DMS153 treated with DMSO at 0.1 percent for 48 hours (cell line): Measurements from ENCODE around the gene UBAP2L.
"Not testable (repeated sequence)": the region's sequence is repeated elsewhere in the genome, so short reads cannot be mapped to it uniquely, and the experiment has no call there.

Experiments
- DNase-seq: peaks from one replicate; lab custom pipeline; 2025; ENCODE audit not compliant: unreplicated experiment; lab: John Stamatoyannopoulos, UW

The UBAP2L gene

DNA sequence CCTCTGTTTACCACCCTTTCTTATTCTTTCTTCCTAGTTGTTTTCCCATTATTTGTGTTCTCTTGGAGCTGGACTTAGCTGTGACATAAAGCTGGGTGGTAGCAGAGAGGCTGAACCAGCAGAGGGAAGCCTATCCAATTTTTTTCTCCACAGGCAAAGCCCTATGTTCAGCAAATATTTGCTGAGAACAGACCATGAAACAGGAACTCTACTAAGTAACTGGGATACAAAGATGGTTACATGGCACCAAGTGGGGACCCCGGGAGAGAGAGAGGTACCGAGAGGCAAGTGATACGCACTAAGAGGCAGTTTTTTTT is 21.2 kb upstream of the UBAP2L start:
- no peak for DNase-seq

DNA sequence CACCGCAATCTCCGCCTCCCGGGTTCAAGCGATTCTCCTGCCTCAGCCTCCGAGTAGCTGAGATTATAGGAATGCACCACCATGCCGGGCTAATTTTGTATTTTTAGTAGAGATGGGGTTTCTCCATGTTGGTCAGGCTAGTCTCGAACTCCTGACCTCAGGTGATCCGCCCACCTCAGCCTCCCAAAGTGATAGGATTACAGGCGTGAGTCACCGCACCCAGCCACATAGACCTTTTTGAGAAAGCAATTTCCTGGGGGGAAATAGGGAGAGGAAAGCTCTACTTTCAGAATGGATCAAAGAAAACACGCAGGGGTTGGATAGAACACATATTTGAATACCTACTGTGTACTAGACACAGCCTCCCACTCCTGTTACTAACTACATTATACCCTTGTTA is 15.0 kb upstream of the UBAP2L start:
- not testable (repeated sequence) for DNase-seq

GRCh38 chr1:154206196-154206595 is 14.6 kb upstream of the UBAP2L start, which contains the start of gene CFAP141:
TSS of gene CFAP141 (minus strand) at chr1:154206333. CDS start at chr1:154206307, 26 bp downstream.
- DNase-seq, result peak; percentile 16

DNA sequence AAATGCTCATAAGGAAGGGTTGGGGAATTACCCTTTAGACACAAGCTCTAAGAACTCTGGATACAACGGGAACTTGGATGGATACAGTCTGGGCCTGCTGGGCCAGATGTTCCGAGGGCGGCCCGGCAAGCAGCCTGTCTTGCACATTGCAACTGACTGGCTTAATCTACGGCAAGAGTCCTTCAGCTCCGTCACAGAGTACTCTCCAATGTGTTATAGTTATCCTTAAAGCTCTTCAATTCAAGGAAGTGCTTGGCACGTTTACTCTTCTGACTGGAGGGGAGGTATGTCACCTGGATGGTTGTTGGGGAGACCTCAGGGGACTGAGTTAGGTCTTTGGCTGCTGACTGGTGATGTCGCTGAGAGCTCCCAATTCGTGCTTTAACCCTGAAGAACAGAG is 13.5 kb upstream of the UBAP2L start:
- no peak for DNase-seq

DNA sequence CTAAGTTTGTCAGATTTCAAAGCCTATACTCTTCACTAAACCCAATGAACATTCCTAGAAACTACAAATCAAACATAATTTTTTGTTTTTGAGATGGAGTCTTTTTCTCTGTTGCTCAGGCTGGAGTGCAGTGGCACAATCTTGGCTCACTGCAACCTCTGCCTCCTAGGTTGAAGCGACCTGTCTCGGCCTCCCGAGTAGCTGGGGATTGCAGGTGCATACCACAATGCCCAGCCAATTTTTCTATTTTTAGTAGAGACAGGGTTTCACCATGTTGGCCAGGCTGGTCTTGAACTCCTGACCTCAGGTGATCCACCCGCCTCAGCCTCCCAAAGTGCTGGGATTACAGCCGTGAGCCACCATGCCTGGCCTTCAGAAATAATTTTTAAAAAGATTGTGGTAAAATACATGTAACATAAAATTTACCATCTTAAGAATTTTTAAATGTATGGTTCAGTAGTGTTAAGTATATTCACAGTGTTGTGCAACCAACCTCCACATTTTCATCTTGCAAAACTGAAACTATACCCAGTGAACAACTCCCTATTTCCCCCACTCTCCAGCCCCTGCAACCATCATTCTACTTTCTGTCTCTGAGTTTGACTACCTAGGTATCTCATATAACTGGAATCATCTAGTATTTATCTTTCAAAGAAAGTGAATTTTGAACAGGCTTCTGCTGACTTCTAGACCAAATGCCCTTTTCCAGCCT is 11.9 kb upstream of the UBAP2L start:
- DNase-seq, result no peak

GRCh38 chr1:154212083-154212482 is 8.7 kb upstream of the UBAP2L start:
- DNase-seq, result no peak

DNA sequence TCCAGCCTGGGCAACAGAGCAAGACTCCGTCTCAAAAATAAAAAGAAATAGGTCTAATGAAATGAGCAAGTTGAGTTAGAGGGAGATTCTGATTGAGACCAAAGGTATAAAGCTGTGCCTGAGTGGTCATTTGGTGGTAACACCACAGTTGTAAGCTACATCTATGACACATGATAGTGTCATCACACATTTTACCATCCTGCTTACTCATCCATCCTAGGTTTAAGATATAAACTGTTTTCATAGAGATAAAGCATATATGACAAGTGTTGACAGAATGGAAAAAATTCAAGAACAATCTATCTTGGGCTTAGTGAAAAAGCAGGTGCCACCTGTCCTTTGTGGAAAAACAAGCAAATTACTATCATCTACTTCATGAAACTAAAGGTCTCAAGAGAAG is 7.5 kb upstream of the UBAP2L start:
- DNase-seq, result no peak

DNA sequence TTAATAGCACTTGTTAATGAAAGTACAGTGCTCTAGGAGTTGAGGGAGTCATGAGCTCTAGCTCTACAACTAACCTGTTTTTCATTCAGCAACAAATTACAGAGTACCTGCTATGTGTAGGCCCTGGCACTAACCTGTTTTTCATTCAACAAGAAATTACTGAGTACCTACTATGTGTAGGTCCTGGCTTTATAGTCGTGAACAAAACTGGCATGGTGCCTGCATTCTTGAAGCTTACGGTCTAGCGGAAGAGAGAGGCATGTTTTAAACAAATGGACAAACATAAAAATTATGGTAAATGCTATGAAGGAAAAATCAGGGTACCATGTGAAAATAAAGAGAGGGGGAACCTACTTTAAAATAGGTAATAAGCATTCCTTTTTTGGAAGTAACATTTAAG is 2.2 kb upstream of the UBAP2L start:
- no peak for DNase-seq

DNA sequence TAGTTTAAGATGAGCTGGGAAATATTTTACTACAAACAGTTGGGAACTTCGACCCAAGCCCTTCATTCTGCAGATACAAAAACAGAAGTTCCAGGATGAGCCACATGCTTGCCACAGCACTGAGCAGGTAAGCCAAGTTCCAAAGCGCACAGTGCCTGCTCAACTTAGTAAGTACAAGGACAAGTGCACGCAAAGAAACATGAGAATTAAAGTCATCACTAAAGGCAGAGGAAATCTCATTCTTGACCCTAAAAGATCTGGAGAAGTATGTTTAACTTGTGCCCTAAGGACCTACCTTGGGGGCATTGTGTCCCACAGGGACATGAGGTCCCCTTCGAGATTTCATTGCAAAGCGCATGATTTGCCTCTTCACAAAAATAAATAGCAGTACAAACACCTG is 1.2 kb upstream of the UBAP2L start:
- DNase-seq, result no peak

DNA sequence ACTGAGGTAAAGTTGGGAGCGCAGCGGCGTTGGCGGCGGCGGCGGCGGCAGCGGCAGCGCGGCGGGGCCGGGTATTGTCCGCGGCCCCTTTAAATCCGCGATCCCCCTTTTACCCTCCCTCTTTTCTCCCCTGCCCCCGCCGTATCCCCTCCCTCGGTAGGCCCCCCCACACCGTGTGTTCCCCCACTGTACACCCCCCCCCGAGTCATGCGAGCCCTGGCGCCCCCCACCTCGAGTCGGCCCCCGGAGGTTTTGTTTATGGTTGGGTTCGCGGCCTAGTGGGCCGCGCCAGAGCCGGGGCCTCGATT is 169 bp downstream of the UBAP2L start:
- no peak for DNase-seq

DNA sequence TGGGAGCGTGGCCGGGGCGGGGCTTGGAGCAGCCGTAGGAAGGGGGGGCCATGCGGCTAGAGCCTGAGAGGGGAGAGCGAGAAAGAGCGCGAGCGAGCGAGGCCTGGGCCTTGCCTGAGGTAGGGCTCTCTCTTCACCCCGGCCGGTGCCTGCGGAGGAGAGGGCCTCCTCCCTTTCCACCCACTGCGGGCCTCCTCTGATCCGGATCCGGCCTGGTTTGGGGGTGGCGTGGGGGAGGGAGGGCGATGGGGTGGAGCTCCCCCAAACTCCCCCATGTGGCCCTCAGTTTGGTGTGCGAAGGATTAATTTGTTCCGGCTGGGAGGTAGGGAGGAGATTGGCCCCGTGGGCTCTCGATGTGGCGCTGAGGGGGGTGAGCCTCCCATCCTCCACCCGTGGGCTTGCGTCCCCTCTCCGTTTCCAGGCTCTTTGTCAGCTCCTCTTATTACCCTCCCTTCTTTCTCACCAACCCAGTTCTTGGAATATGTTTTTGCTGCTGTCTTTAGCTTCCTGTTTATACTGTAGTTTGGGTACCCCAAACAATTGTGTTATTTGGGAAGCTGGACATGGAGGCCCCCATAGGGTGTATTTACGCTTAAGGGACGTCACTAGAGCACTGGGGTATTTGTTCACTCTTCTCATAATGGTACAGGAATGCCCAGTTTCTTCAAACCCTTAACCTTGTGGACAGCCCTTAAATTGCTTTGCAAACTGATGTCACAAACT is 685 bp downstream of the UBAP2L start:
- DNase-seq, result peak; percentile 31

DNA sequence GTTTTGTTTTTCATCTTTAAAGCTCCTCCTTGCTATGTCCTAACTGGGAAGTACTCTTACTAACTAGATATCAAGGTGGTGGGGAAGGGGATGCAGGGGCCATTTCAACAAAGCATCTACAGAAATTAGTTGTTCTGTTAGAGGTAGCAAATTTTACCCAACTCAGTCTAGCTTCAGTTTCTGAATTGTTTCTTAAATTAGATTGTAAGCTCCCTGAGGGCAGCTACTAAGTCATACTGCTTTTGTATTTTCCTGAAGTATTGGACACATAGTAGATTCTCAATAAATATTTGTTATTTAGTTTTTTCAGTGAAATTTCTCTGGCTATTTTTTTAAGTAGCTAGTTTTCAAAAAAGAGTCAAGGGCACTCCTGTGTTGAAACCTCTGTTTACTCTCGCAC is 1.8 kb downstream of the UBAP2L start:
- DNase-seq, result no peak

GRCh38 chr1:154222918-154223317 is 2.2 kb downstream of the UBAP2L start:
- DNase-seq, result no peak

DNA sequence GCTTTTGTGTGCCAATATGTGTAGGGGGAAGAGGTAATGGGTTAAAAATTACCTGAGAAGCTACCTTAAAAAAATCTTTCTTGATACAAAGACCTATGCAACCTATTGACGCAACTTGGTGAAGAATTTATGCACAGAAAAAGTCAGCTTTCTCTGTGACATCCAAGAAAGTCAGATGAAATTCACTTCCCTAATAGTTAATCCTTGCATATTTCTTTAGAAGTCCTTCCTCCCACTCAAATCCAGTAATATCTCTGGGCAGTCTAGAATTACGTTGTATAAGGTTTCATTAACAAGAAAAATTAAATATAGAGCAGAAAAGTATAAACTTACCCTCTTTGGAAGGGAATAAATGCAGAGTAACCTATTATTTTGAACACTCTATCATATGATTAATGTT is 2.9 kb downstream of the UBAP2L start:
- DNase-seq, result no peak

DNA sequence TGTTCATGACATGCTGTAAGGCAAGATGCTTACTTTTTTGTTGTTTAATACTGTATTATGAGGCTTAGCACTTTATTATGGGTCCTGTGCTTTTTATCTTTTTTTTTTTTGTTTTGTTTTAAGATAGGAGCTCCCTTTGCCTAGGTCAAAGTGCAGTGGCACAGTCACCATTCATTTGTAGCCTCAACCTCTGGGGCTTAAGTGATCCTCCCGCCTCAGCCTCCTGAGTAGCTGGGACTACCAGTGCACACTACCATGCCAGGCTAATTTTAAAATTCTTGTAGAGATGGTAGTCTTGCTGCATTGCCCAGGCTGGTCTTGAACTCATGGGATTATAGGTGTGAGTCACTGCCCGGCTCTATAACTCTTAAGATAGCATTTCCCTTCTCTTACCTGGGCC is 4.6 kb downstream of the UBAP2L start:
- DNase-seq, result no peak

DNA sequence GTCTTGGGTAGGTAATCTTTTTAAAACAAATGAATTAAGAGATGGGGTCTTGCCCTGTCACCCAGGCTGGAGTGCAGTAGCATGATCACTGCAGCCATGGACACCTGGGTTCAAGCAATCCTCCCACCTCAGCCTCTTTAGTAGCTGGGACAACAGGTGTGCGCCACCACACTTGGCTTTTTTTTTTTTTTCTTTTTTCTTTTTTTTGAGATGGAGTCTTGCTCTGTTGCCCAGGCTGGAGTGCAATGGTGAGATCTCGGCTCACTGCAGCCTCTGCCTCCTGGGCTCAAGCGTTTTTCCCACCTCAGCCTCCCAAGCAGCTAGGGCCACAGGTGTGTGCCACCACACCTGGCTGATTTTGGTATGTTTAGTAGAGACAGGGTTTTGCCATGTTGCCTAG is 10.4 kb downstream of the UBAP2L start:
- not testable (repeated sequence) for DNase-seq

DNA sequence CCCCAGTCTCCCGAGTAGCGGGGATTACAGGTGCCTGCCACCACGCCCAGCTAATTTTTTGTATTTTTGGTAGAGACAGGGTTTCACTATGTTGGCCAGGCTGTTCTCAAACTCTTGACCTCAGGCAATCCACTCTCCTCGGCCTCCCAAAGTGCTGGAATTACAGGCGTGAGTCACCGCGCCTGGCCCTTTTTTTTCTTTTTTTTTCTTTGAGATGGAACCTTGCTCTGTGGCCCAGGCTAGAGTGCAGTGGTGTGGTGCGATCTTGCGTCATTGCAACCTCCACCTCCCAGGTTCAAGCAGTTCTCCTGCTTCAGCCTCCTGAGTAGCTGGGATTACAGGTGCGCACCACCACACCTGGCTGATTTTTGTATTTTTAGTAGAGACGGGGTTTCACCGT is 12.4 kb downstream of the UBAP2L start:
- not testable (repeated sequence) for DNase-seq

DNA sequence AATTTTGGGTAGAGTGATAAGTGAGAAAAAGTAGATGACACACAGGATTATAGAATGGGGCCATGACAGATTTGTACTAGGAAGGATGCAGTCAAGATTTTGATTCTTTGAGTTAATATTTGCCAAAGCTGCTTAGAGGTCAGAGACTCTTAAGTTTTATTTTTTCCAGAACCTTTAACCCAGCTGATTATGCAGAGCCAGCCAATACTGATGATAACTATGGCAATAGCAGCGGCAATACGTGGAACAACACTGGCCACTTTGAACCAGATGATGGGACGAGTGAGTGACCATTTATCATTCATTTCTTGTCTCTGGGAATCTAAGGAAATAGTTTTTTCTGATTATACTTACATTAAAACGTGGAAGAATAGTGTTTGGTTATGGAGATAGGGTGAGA is 16.1 kb downstream of the UBAP2L start:
- DNase-seq, result no peak

DNA sequence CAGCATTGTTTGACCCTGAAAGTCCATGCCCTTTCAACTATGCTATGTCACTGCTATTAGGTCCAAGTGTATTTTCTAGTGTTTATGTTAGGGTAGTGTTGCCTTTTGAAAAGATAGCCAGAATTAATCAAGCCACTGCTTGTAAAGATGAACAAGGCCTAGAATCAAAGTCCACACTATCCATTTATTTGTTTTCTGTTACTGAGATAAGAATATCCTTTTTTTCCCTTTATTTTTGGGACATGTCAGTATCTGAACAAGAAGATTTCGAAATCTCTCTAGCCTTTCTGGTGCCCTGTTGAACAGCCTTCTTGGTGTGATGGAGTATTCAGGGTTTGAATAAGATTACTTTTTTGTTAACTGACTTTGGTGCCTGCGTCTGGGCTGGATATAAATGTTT is 16.7 kb downstream of the UBAP2L start:
- DNase-seq, result no peak

- DNase-seq, result no peak
Observed at GRCh38 chr1:154237880-154238506, 17.2 kb downstream of the UBAP2L start.

DNA sequence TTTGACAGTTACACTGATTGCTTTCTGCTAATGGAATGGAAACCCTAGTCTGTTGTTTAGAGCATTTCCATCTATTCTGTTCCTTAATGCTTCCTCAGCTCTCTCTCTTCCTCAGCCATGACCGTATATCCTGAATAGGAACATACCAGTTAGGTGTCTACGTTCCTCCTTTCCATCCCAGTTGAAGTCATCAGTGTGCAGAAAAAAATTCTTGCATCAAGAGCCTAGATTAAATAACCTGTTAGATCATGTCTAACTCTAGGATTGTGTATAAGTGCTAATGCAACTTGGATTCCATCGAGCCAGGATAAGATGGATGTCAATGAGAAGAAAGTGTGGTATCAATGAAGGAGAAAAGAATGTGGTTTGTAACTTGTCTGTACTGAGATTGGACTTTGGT is 18.7 kb downstream of the UBAP2L start:
- no peak for DNase-seq

DNA sequence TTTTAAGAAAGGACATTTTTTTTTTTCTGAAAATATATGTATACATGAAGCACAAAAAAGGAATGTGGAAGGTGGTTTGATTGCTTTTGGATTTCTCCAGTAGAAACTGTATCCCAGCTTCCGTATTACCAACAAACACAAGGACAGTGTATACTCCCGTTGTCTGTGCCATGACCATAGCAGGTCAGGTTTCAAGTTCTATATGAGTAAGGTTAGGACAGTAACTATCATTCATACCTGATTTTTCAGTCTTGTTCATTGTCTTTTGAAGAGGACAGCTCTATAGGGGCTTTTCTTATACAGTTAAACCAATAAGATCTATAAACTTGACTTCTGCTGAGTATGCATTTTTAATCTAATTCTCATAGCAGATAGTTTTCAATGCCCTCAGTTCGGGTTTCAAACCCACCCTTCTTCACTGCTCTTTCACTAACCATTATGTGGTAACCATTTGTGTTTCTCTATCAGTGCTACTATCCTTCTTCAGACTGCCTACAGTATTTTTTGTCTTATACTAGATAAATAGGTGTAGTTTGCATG is 19.6 kb downstream of the UBAP2L start:
- no peak for DNase-seq
